Suprapubic skin (tissue), 4 donors: ENCODE data around the gene ASNSD1.

Experiments used
- EP300 ChIP-seq: sonication (generic); formaldehyde crosslinking; IDR thresholded peaks from one replicate; pipeline ENCODE4 v1.6.1; 2017; ENCODE audit warnings: antibody characterized with exemption
- POLR2A ChIP-seq, 2 donors: fragments of 450-650 bp; IDR thresholded peaks; one replicate each; pipeline ENCODE4 v1.6.1; 2017; ENCODE audit warnings: antibody characterized with exemption in 2 of 2, mild to moderate bottlenecking in 2 of 2, moderate library complexity in 2 of 2
- POLR2AphosphoS5 ChIP-seq, 3 donors: sonication (generic); formaldehyde crosslinking; IDR thresholded peaks; one replicate each; pipeline ENCODE4 v1.6.1; 2017; ENCODE audit warnings: antibody characterized with exemption in 3 of 3
- TF ChIP-seq, protein P1 (sequence below), 2 donors: fragments of 200-600 bp in 1 of 2; fragments of 450-650 bp in 1 of 2; sonication (generic) in 1 of 2; IDR thresholded peaks; one replicate each; pipeline ENCODE4 v1.5.1; 2016 to 2019; ENCODE audit warnings: antibody characterized with exemption in 2 of 2, mild to moderate bottlenecking in 1 of 2, moderate library complexity in 1 of 2

GRCh38 chr2:189679226-189679625 lies 18.0 kb downstream of the ASNSD1 start:
- TF ChIP-seq, protein P1, sequence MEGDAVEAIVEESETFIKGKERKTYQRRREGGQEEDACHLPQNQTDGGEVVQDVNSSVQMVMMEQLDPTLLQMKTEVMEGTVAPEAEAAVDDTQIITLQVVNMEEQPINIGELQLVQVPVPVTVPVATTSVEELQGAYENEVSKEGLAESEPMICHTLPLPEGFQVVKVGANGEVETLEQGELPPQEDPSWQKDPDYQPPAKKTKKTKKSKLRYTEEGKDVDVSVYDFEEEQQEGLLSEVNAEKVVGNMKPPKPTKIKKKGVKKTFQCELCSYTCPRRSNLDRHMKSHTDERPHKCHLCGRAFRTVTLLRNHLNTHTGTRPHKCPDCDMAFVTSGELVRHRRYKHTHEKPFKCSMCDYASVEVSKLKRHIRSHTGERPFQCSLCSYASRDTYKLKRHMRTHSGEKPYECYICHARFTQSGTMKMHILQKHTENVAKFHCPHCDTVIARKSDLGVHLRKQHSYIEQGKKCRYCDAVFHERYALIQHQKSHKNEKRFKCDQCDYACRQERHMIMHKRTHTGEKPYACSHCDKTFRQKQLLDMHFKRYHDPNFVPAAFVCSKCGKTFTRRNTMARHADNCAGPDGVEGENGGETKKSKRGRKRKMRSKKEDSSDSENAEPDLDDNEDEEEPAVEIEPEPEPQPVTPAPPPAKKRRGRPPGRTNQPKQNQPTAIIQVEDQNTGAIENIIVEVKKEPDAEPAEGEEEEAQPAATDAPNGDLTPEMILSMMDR (IDR thresholded peaks at IDR 0.05): peak in 1 of 2 donors; percentile 8
- no peak for TF ChIP-seq EP300
- no peak for TF ChIP-seq POLR2A (IDR thresholded peaks at IDR 0.05)
- no peak for TF ChIP-seq POLR2AphosphoS5 (IDR thresholded peaks at IDR 0.05)
